Activated gamma-delta T cell treated with anti-CD3 and anti-CD28 coated beads, Interleukin-2, amount 50 U/mL, for 16 hours (primary cell): ENCODE measurements around the gene SEMA7A.

Experiments used
- DNase-seq: peaks from one replicate; pipeline ENCODE4 v3.0.0-alpha.2; 2020; ENCODE audit warnings: low read depth

Gene SEMA7A

GRCh38 chr15:74430510-74430951 is 3.2 kb downstream of the SEMA7A start:
- no peak for DNase-seq

DNA sequence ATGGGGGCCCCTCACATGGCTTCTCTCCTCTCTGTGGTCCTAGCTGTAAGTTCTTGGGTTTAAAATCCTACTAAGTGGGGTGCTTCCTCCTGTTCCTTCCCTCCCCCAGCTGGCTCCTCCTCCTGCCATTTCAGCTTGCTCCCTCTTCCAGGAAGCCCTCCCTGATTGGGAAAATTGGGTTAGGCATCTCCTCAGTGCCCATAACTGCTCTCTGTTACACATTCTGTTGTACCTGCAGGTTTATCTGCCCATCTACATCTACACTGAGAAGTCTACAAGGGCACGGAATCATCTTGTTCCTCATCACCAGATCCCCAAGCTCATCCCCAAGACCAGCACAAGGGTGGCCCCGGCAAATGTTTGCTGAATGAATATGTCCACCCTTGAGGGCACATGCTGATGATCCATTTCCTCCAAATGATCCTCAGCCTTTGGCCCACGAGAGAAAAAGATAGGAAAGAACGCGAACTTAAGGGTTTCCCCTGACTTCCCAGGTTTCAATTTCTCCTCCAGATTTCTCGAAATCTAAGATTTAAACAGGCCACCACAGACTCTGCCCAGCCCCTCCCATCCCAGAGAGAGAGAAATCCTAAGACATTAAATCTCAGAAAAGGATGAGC is 3.9 kb downstream of the SEMA7A start:
- DNase-seq = no peak

- DNase-seq = no peak
Measured at GRCh38 chr15:74428970-74429780, 4.6 kb downstream of the SEMA7A start.

DNA sequence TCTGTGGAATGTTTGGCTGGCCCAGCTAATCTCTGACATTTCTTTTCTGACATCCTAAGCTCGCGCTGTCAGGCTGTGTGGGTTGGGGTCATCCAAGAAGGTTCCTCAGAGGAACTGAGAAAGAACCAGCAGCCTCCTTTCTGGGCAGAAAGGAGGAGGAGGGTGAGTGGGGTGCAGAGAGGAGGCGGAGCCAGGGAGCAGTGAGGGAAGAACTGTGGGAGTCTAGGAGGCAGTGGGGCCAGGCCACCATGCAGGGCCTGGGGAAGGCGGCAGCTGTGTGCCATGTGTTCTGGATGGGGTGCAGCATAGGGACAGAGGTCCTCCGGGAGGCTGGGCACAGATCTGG is 5.3 kb downstream of the SEMA7A start:
- DNase-seq = no peak

GRCh38 chr15:74427607-74428441 is 5.9 kb downstream of the SEMA7A start:
- no peak for DNase-seq

GRCh38 chr15:74426404-74427281 is 7.1 kb downstream of the SEMA7A start:
- no peak for DNase-seq

DNA sequence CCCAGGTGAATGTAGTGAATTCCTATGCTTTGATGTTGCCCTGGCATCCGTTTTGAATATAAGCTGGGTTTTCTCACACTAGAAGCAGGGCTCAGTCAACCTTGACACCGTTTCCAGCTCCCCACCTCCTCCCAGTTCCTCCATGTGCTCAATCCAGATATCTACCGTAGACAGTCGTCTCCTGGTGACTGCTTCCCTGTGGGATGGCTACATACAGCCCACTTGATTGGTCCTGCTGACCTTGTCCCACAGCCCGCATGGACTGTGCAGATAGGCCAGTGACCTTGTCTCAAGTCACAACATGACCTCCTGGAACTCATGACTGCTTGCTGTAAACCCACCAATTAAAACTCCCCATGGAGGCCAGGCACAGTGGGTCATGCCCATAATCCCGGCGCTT is 8.1 kb downstream of the SEMA7A start:
- DNase-seq = no peak

DNA sequence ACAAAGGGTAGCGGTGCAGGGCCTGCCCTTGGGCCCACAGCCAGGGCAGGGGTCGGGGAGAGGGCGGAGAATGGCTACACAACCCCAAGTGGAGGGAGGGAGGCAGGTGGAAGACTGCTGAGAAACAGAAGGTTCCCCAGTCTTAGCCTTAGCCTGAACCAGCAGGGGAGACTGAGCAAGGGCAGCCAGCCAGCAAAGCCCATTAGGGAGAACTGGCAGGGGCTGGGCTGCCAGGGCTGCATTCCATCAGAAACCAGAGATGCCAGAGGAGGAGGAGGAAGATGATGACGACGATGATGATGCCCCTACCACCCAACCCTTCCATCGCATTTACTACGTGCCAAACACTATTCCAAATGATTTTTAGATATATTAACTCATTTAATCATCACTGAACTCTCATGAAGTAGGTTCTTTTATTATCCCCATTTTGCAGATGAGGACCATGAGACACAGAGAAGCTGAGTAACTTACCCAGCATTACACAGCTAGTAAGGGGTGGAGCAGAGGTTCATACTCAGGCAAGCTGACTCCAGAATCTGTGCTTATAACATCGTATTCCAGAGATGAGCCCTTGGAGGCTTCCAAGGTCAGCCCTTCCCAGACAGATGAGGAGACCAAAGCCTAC is 8.7 kb downstream of the SEMA7A start:
- DNase-seq = no peak

DNA sequence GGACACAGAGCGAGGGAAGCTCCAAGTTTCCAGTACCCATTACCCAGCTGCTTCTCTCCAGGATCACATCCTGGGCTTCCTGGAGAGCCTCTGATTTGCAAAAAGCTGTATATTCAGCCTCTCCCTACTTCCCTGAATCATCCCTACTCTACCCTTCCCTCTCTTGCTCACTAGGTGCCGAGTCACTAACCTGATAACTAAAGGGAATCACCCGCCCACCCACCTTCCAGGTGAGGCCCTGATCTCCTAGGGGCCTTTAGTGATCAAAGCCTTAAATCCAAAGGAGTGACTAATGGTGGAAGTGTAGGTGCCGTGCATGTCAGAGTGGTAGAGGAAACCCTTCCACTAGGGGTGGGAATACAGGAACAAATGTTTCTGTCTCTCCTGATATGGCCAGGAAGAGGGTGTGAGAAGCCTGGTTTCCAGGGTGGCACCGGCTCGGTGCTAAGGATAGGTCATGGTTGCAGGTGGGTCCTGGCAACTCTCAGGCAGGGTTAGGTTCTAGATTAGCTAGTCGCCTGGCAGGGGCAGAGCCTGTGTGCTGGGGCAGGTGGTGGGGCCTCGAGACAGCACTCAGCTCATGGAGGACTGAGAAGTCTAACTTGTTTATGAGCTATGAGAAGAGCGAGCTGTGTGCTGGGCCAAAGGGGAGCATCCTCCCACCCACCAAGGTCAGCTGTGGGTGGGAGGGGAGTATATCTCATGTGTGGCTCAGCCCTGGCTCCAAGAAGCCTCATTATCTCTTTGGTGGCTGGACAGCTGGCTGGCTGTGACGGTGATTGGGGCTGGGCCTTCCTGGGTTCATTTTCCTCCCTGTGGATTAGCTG is 10.1 kb downstream of the SEMA7A start:
- no peak for DNase-seq

DNA sequence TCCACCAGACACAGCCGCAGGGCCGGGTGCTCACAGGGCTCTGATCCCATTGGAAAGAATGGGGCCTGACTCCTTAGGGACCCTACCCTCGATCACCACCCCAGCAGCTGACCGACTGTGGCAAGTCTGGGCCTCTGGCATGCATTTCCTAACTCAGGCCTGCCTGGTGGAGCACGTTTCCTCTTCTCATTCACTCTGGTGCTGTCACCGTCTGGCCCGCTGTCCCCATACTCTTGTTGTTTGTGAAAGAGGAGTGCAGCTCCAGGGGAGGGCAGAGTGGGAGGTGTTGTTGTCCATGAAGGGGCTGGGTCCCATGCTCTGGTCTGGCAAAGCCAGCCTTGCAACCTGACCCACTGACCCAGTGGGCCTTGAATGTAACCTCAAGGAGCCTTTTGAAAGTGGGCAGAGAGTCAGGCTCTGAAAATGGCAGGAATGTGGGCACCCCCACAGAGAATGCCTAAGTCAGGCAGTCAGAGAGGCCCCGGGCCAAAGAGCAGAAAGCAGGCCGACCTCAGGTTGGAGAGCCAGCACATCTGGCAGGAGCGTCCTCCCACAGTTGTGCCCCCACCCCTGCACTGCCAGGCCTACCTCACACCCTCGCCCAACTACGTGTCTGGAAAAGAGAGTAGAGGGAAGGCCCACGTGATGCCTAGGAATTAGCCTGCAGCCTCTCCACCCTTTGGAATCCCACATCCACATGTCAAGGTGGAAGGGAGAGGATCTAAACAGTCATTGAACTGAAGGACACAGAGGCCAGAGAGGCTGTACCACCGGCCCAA is 10.9 kb downstream of the SEMA7A start:
- no peak for DNase-seq

GRCh38 chr15:74422265-74422651 is 11.5 kb downstream of the SEMA7A start:
- no peak for DNase-seq

DNA sequence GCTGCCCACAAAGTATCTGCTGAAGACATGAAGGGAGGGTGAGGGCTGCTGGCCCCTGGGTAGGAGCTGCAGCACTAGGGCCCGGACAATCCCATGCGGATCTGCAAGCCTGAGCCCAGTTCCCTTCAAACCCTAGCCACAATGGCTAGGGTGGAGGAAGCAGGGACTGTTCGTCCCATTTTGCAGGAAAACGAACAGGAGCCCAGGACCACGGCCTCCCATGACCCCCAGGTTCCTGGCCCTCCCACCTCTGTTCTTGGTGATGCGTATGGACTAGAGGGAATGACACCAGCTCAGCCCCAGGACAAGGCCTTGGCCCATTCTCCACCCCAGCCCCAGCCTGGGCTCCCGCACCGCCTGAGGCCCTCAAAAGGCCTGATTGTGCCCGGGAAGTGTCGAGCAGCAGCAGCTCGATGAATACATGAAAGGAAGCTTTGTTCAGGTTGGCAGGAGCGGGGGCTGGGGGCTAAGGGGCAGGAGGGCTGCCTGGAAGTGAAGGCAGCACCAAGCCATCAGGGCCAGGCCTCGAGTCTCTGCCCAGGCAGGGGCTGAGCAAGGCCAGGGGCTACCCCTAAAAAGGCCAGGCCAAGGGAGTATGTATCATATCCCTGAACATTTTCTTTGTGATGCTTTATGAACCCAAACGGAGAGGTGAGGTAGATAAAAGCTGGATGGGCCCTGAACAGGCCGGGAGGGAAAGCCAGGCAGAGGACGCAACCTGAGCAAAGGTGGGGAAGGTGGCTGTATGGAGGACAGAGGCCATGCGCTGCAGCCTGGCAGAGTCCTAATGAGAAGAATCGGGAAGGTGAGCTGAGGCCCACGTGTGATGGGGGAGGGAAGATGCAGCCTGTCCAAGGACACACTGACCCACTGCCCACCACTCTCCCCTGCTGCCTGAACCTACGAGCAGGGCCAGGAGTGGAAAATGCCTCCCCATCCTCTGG is 12.2 kb downstream of the SEMA7A start:
- no peak for DNase-seq

DNA sequence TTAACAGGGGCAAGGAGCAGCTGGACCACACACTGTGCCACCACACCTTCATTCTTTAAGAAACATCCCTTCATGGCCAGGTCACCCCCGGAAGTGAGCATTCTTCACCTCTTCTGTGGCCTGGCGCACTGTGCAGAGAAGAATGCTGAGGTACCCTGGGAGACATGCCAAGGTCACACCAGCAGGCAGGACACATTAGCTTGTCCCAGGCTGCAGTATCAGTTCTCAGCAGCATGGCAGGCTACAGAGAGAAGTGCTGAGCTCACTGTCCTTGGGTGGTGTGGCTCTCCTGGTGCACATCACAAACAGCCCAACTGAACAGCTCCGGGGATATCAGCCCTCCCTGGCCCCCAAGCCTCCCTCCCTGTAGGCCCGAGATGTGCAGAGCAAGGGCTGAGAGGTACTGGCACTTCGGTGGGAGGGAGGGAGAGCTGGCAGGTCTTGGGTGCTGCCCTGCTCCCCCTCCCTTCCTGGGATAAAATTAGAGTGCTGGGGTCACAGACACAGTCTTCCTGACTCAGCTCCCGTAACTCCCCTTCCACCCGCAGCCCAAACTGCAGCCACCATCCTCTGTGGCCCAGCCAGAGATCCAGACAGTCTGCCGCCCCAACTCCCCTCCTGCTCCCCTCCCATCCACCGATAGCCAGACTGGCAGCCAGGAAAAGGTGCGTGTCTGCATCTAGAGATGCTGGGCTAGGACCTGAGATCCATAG is 13.4 kb downstream of the SEMA7A start:
- no peak for DNase-seq

DNA sequence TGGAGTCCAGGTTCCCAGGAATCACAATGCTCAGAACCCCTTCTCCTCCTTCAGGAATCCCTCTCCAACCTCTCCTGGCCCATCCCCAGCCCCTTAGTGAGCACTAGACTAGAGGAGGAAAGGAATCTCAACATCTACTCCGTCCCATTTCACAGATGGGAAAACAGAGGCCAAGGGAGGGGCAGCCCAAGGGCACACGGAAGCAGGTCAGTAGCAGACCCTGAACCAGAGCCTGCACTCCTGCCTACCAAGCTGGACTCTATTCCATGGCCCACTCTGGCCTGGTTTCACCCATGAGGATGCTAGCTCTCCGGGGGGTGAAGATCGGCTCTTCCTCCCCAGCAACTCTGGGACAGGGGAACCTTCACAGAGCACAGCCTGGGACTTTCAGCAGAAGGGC is 14.3 kb downstream of the SEMA7A start:
- DNase-seq = no peak

DNA sequence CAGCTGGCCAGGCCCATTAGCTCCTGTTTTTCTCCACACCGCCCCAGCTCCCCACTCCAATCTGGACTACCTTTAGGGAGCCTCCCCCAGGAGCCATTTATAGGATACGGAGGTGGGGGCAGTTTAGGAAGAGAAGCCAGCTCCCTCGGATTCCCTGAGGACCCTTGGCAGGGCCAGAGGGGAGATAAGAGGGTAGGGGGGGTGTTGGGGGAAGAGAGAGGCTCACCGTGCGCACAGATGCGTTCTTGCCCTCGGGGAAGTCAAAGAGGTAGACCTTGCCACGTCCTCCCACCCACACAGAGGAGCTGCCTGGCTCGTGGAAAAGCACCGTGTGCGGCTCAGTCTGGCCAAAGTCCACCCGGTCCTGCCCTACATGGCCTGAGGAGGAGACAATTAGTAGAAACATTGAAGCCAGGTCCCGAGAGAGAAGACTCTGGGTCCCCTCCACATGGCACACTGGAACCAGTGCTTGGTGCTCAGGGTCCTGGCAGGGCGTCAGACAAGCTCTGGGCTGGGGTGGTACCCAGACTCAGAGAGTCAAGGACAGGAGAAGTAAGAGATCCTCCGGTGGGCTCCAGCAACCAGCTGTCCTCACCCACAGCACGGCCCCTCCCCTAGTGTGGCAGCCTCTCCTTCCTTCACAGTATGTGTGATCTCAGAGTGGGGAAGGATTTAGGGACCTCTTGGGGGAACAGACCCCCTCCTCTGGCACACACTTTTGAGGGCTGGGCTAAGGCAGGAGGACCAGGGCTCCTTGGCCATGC is 15.0 kb downstream of the SEMA7A start:
- no peak for DNase-seq

- no peak for DNase-seq
Measured at GRCh38 chr15:74417670-74418069, 16.1 kb downstream of the SEMA7A start.

GRCh38 chr15:74417225-74417624 is 16.5 kb downstream of the SEMA7A start:
- no peak for DNase-seq
